Osteocyte (in vitro differentiated cells): ENCODE results near the gene SMYD3. TPM values are rescaled to one million over a fixed set of nuclear protein-coding genes. Genes with fewer than 3 reads are reported as not detected.

Experiments
- DNase-seq: peaks from one replicate; pipeline ENCODE4 v3.0.0; 2021; ENCODE audit warnings: mixed read lengths; ENCODE audit not compliant: unreplicated experiment; ENCODE audit errors: extremely low spot score
- H3K27ac Mint-ChIP-seq: one replicate; pipeline ENCODE4 v1.8.0; 2021; ENCODE audit warnings: mild to moderate bottlenecking, mixed read lengths; ENCODE audit not compliant: unreplicated experiment
- H3K27me3 Mint-ChIP-seq: one replicate; pipeline ENCODE4 v1.8.0; 2021; ENCODE audit warnings: mixed read lengths; ENCODE audit not compliant: unreplicated experiment
- H3K36me3 Mint-ChIP-seq: one replicate; pipeline ENCODE4 v1.8.0; 2021; ENCODE audit warnings: mixed read lengths; ENCODE audit not compliant: unreplicated experiment
- H3K4me1 Mint-ChIP-seq: one replicate; pipeline ENCODE4 v1.8.0; 2021; ENCODE audit warnings: mixed read lengths; ENCODE audit not compliant: unreplicated experiment
- H3K4me3 Mint-ChIP-seq: one replicate; pipeline ENCODE4 v1.8.0; 2021; ENCODE audit warnings: mild to moderate bottlenecking, moderate library complexity, mixed read lengths; ENCODE audit not compliant: unreplicated experiment
- H3K9me3 Mint-ChIP-seq: one replicate; pipeline ENCODE4 v1.8.0; 2021; ENCODE audit warnings: mixed read lengths; ENCODE audit not compliant: unreplicated experiment
- CTCF ChIP-seq: fragments of 200-600 bp; sonication (generic); IDR thresholded peaks from 2 replicates; pipeline ENCODE4 v1.5.0; 2021; ENCODE audit warnings: antibody characterized with exemption, mild to moderate bottlenecking, moderate library complexity
- total RNA-seq: library from RNA; stranded (reverse); gene quantifications from 2 replicates; pipeline ENCODE4 v1.2.1, GENCODE V29; 2021

SMYD3 gene
- total RNA-seq, 1 donor from 2014 or later, result 22.3 TPM

- TF ChIP-seq CTCF, result no peak
- Mint-ChIP-seq H3K4me3 (no peak overlapping the region), H3K4me1 (peaks cover 13% of the 10 kb centered on the region), H3K36me3 (no peaks in the 10 kb centered on the region), H3K27me3 (no peaks in the 10 kb centered on the region), H3K9me3 (no peaks in the 10 kb centered on the region), H3K27ac (no peak overlapping the region)
- no peak for DNase-seq
Observed at GRCh38 chr1:246447501-246447900, 59.6 kb downstream of the SMYD3 start.

- H3K9me3 Mint-ChIP-seq, result no peaks in the 10 kb centered on the region
- no peak for DNase-seq
- H3K4me3 Mint-ChIP-seq, result no peak overlapping the region
- no peaks in the 10 kb centered on the region for H3K36me3 Mint-ChIP-seq
- TF ChIP-seq CTCF, result no peak
- H3K4me1 Mint-ChIP-seq, result peaks cover 13% of the 10 kb centered on the region
- H3K27ac Mint-ChIP-seq, result no peak overlapping the region
- no peaks in the 10 kb centered on the region for H3K27me3 Mint-ChIP-seq
Observed at GRCh38 chr1:246445503-246445902, 61.6 kb downstream of the SMYD3 start.

GRCh38 chr1:246444617-246445016, 62.5 kb downstream of the SMYD3 start:
- Mint-ChIP-seq H3K9me3 (no peaks in the 10 kb centered on the region), H3K4me1 (peaks cover 13% of the 10 kb centered on the region), H3K27ac (no peak overlapping the region), H3K27me3 (no peaks in the 10 kb centered on the region), H3K36me3 (peaks cover under 1% of the 10 kb centered on the region), H3K4me3 (no peak overlapping the region)
- DNase-seq, result no peak
- no peak for TF ChIP-seq CTCF

GRCh38 chr1:246437961-246438360, 69.1 kb downstream of the SMYD3 start:
- Mint-ChIP-seq H3K27ac (no peak overlapping the region), H3K27me3 (no peaks in the 10 kb centered on the region), H3K4me1 (peaks cover 26% of the 10 kb centered on the region), H3K9me3 (peaks cover 5% of the 10 kb centered on the region), H3K36me3 (peaks cover 9% of the 10 kb centered on the region), H3K4me3 (no peak overlapping the region)
- TF ChIP-seq CTCF, result no peak
- DNase-seq, result no peak

GRCh38 chr1:246435421-246436041, 71.5 kb downstream of the SMYD3 start:
- Mint-ChIP-seq H3K9me3 (peaks cover 5% of the 10 kb centered on the region), H3K4me1 (peaks cover 26% of the 10 kb centered on the region), H3K36me3 (peaks cover 9% of the 10 kb centered on the region), H3K27me3 (no peaks in the 10 kb centered on the region), H3K4me3 (no peak overlapping the region), H3K27ac (peak overlapping the region; percentile 43)
- DNase-seq, result no peak
- no peak for TF ChIP-seq CTCF
